Ramos (cell line): Measurements from ENCODE around the gene C17orf67.

Experiments
- in situ Hi-C: fragments of 300-500 bp; cut with MboI; formaldehyde crosslinking; loops from one replicate; pipeline ENCODE4 v1.14.3; 2022; ENCODE audit warnings: low sequenced_read_pairs; ENCODE audit not compliant: unreplicated experiment

The C17orf67 gene

GRCh38 chr17:56834380-56835263 is 902 bp upstream of the C17orf67 start:
- in situ Hi-C loops = no loop called here

GRCh38 chr17:56833057-56833808 is 487 bp downstream of the C17orf67 start:
- in situ Hi-C loops = no loop called here

- in situ Hi-C loops = no loop called here
Observed at GRCh38 chr17:56832446-56832845, 1.3 kb downstream of the C17orf67 start.

- in situ Hi-C loops = no loop called here
Observed at GRCh38 chr17:56831369-56832095, 2.2 kb downstream of the C17orf67 start.

- in situ Hi-C loops = no loop called here
Observed at GRCh38 chr17:56830726-56831368, 2.9 kb downstream of the C17orf67 start.

- in situ Hi-C loops = no loop called here
Observed at GRCh38 chr17:56826611-56827414, 6.9 kb downstream of the C17orf67 start.

- in situ Hi-C loops = no loop called here
Observed at GRCh38 chr17:56824503-56824902, 9.2 kb downstream of the C17orf67 start.

GRCh38 chr17:56823848-56824247 is 9.9 kb downstream of the C17orf67 start:
- in situ Hi-C loops = no loop called here

GRCh38 chr17:56822725-56823124 is 11.0 kb downstream of the C17orf67 start:
- in situ Hi-C loops = no loop called here

- in situ Hi-C loops = no loop called here
Observed at GRCh38 chr17:56821847-56822534, 11.7 kb downstream of the C17orf67 start.

- in situ Hi-C loops = no loop called here
Observed at GRCh38 chr17:56820207-56820606, 13.5 kb downstream of the C17orf67 start.

GRCh38 chr17:56819431-56820145 is 14.1 kb downstream of the C17orf67 start:
- in situ Hi-C loops = loop anchor here (5.0 kb wide), 1 partner anchor 123 kb away; no protein-coding TSS in a partner anchor

- in situ Hi-C loops = loop anchor here (5.0 kb wide), 1 partner anchor 123 kb away; no protein-coding TSS in a partner anchor
Observed at GRCh38 chr17:56819030-56819429, 14.7 kb downstream of the C17orf67 start.

GRCh38 chr17:56817066-56817465 is 16.7 kb downstream of the C17orf67 start:
- in situ Hi-C loops = loop anchor here (5.0 kb wide), 1 partner anchor 125 kb away; no protein-coding TSS in a partner anchor

- in situ Hi-C loops = loop anchor here (5.0 kb wide), 1 partner anchor 127 kb away; no protein-coding TSS in a partner anchor
Observed at GRCh38 chr17:56815711-56816110, 18.0 kb downstream of the C17orf67 start.

- in situ Hi-C loops = no loop called here
Observed at GRCh38 chr17:56812901-56813388, 20.8 kb downstream of the C17orf67 start.

- in situ Hi-C loops = no loop called here
Observed at GRCh38 chr17:56810891-56811775, 22.6 kb downstream of the C17orf67 start.
